HepG2 (cell line): Measurements from ENCODE around the gene TCEANC2.

Experiments used
- ESRRA ChIP-seq: sonication (generic); formaldehyde crosslinking; IDR thresholded peaks from 2 replicates; pipeline ENCODE4 v1.5.1; 2020; ENCODE audit warnings: mild to moderate bottlenecking, low read depth, missing genetic modification reagents
- FOXJ3 ChIP-seq: sonication (generic); formaldehyde crosslinking; IDR thresholded peaks from 2 replicates; pipeline ENCODE4 v1.4.0; 2020; ENCODE audit warnings: missing genetic modification reagents, mild to moderate bottlenecking, borderline replicate concordance
- JUNB ChIP-seq: sonication (generic); formaldehyde crosslinking; IDR thresholded peaks from 2 replicates; pipeline ENCODE4 v1.8.0; 2022; ENCODE audit warnings: missing genetic modification reagents, mild to moderate bottlenecking, borderline replicate concordance
- NFIC ChIP-seq: IDR thresholded peaks from 2 replicates; pipeline ENCODE4 v1.6.1; 2012; ENCODE audit warnings: mild to moderate bottlenecking, low read length, inconsistent platforms
- TF ChIP-seq, protein P1 (sequence below): sonication (generic); formaldehyde crosslinking; IDR thresholded peaks from 2 replicates; pipeline ENCODE4 v1.4.0; 2020; ENCODE audit warnings: missing genetic modification reagents

DNA sequence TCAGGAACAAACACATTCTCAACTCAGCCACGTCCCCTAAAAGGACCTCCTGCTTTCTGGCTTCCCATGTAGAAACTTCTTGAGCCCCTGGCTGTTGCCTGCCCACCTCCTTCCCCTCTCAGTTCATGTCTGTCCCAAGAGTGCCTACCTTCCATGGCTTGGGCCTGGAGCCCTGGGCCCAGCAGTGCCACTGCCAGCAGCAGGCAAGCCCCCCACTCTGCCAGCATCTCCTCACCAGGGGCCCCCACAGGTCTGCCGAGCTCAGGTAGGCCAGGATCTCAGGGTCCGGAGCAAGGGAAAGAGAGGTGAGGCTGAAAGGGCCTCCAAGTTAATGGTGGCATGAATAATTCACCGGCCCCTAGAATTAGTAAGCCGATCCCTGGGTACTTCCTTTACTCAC, 99.3 kb downstream of the TCEANC2 start, which contains the start of gene CDCP2:
- TF ChIP-seq ESRRA (CRISPR knock-in tag) (no peak), FOXJ3 (CRISPR knock-in tag) (no peak), NFIC (no peak), JUNB (no peak)
- TF ChIP-seq, protein P1, sequence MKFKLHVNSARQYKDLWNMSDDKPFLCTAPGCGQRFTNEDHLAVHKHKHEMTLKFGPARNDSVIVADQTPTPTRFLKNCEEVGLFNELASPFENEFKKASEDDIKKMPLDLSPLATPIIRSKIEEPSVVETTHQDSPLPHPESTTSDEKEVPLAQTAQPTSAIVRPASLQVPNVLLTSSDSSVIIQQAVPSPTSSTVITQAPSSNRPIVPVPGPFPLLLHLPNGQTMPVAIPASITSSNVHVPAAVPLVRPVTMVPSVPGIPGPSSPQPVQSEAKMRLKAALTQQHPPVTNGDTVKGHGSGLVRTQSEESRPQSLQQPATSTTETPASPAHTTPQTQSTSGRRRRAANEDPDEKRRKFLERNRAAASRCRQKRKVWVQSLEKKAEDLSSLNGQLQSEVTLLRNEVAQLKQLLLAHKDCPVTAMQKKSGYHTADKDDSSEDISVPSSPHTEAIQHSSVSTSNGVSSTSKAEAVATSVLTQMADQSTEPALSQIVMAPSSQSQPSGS (CRISPR knock-in tag): no peak
